Upper lobe of right lung (tissue), 1 donor: ENCODE measurements around the gene OPA1. TPM values are rescaled to one million over a fixed set of nuclear protein-coding genes. Genes with fewer than 3 reads are reported as not detected.

ENCODE experiments used
- ATAC-seq: fragments of 200-7000 bp; cut with Tn5 transposase; one replicate; pipeline ENCODE4 v1.9.1; 2020; ENCODE audit warnings: mild to moderate bottlenecking, moderate library complexity
- DNase-seq: peaks from one replicate; pipeline ENCODE4 v3.0.0-alpha.2; 2020
- H3K27ac ChIP-seq: fragments of 200-600 bp; one replicate; pipeline ENCODE4 v1.8.0; 2022
- H3K27me3 ChIP-seq: fragments of 200-600 bp; one replicate; pipeline ENCODE4 v1.8.0; 2022; ENCODE audit warnings: mild to moderate bottlenecking
- H3K36me3 ChIP-seq: fragments of 200-600 bp; one replicate; pipeline ENCODE4 v1.8.0; 2022
- H3K4me1 ChIP-seq: fragments of 200-600 bp; one replicate; pipeline ENCODE4 v1.8.0; 2022
- H3K4me3 ChIP-seq: fragments of 200-600 bp; one replicate; pipeline ENCODE4 v1.8.0; 2022; ENCODE audit warnings: mild to moderate bottlenecking
- H3K9me3 ChIP-seq: fragments of 200-600 bp; one replicate; pipeline ENCODE4 v1.8.0; 2022
- CTCF ChIP-seq: fragments of 200-600 bp; IDR thresholded peaks from one replicate; pipeline ENCODE4 v1.8.0; 2022; ENCODE audit warnings: antibody characterized with exemption
- intact Hi-C: fragments of 100-400 bp; cut with DNase I; formaldehyde crosslinking; loops from one replicate; pipeline ENCODE4 v1.11.0; 2022
- long read RNA-seq: library from polyadenylated mRNA; unstranded; transcript quantifications from one replicate; pipeline ENCODE4 v2.0.0, GENCODE V29; 2021
- total RNA-seq: library from RNA; stranded (reverse); fragmentation: NEBNext Ultra II Directional; extraction: Animal tissue kit (Norgen Biotek cat#: 25700); gene quantifications from one replicate; pipeline ENCODE4 v1.2.1, GENCODE V29; 2021
- donor health status: DM: no; HTN: yes; CAD: no; lungs with severe emphysema.

The OPA1 gene
- 46.3 TPM for total RNA-seq
- long read RNA-seq, full-length matches to known transcripts = 35 of 43 reads
- long read RNA-seq, partial matches to known transcripts = 3 of 43 reads
- long read RNA-seq, other reads (novel, unspliced or antisense) = 5 of 43 reads

- H3K27me3 ChIP-seq = no peaks in the 10 kb centered on the region
- peaks cover 26% of the 10 kb centered on the region for H3K4me1 ChIP-seq
- H3K27ac ChIP-seq = peak within 1 kb of the TSS; percentile 93
- ATAC-seq = peak; percentile 98
- peak within 1 kb of the TSS; percentile 97 for H3K4me3 ChIP-seq
- peak; percentile 45 for TF ChIP-seq CTCF
- H3K9me3 ChIP-seq = no peaks in the 10 kb centered on the region
- H3K36me3 ChIP-seq = peaks cover 11% of the 10 kb centered on the region
- DNase-seq = peak; percentile 99
- intact Hi-C loops = no loop called here
Observed at GRCh38 chr3:193592841-193593667, at the start of gene OPA1. OPA1 (plus strand) TSS chr3:193593208; CDS start chr3:193593378, 170 bp downstream.

- Histone ChIP-seq H3K27me3 (no peaks in the 10 kb centered on the region), H3K4me1 (no peaks in the 10 kb centered on the region), H3K36me3 (no peaks in the 10 kb centered on the region), H3K4me3 (no peak overlapping the region), H3K27ac (no peak overlapping the region), H3K9me3 (no peaks in the 10 kb centered on the region)
- no peak for TF ChIP-seq CTCF
- intact Hi-C loops = no loop called here
- no peak for ATAC-seq
- DNase-seq = no peak
Observed at GRCh38 chr3:193544289-193544688, 48.7 kb upstream of the OPA1 start.

GRCh38 chr3:193545304-193545703, 47.7 kb upstream of the OPA1 start:
- no peak for DNase-seq
- no peaks in the 10 kb centered on the region for H3K36me3 ChIP-seq
- H3K4me1 ChIP-seq = no peaks in the 10 kb centered on the region
- intact Hi-C loops = no loop called here
- no peak overlapping the region for H3K27ac ChIP-seq
- no peak overlapping the region for H3K4me3 ChIP-seq
- no peaks in the 10 kb centered on the region for H3K9me3 ChIP-seq
- TF ChIP-seq CTCF = no peak
- no peaks in the 10 kb centered on the region for H3K27me3 ChIP-seq
- peak; percentile 71 for ATAC-seq

GRCh38 chr3:193546129-193546528, 46.9 kb upstream of the OPA1 start:
- no peaks in the 10 kb centered on the region for H3K4me1 ChIP-seq
- H3K27ac ChIP-seq = no peak overlapping the region
- H3K36me3 ChIP-seq = no peaks in the 10 kb centered on the region
- H3K27me3 ChIP-seq = no peaks in the 10 kb centered on the region
- intact Hi-C loops = no loop called here
- no peaks in the 10 kb centered on the region for H3K9me3 ChIP-seq
- DNase-seq (no peak), ATAC-seq (peak; percentile 41)
- TF ChIP-seq CTCF = no peak
- no peak overlapping the region for H3K4me3 ChIP-seq

- no peak overlapping the region for H3K4me3 ChIP-seq
- no peak for TF ChIP-seq CTCF
- intact Hi-C loops = no loop called here
Observed at GRCh38 chr3:193548406-193548805, 44.6 kb upstream of the OPA1 start.

More at GRCh38 chr3:193548406-193548805, 44.6 kb upstream of the OPA1 start:
- H3K9me3 ChIP-seq = no peaks in the 10 kb centered on the region
- no peak overlapping the region for H3K27ac ChIP-seq
- no peaks in the 10 kb centered on the region for H3K4me1 ChIP-seq
- H3K36me3 ChIP-seq = no peaks in the 10 kb centered on the region
- DNase-seq (no peak), ATAC-seq (no peak)
- no peaks in the 10 kb centered on the region for H3K27me3 ChIP-seq
